ENCODE results near the gene ELMOD2.

ELMOD2 gene, protein sequence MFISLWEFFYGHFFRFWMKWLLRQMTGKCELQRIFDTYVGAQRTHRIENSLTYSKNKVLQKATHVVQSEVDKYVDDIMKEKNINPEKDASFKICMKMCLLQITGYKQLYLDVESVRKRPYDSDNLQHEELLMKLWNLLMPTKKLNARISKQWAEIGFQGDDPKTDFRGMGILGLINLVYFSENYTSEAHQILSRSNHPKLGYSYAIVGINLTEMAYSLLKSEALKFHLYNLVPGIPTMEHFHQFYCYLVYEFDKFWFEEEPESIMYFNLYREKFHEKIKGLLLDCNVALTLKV

DNA sequence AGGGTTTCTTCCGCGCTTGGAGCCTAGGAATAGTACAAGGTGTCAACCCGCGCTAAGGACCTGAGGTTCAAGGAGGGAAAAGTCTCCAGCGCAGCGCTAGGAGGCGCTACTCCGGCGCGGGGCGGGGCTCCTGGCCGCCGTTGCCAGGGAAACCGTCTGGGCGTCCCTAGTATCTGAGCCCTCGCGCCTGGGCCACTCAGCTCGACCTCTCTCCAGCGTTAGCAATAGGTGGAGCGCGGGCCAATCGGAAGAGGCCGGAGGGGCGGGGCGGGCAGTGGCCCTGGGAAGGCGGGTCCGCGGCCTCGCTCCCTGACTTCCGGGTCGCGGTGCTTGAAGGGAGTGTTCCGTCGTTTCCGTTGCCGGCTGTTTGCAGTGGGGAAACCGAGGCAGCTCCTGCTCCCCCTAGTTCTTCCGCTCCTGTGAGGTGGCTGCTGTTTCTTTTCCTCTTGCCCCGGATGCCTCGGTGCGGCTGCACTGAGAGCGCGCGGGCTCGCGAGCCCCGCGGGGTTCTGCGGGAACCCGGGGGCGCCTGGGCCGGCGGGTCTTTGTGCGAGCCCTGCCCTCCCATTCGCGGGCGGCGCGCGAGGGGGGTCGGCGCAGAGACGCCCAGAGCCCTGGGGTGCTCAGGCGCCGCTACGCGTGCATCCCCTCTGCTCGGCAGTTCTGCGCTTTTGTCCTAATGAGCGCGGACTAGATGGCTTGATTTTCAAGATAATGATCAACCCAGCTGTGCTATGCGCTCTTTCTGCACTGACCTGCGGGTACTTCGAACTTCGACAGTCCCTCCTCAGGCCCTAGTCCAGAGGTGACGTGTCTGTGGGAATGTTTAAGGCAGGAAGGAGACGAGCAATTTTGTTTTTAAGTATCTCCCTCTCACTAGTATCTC is at the start of gene ELMOD2:
ELMOD2 (plus strand) TSS at position 312 of the 886 bp plus-strand sequence. CDS start 1,261 bp downstream, outside the sequence.
- H3K9me3 ChIP-seq, result no peaks in the 10 kb centered on the region
- H3K27ac ChIP-seq, result peak within 1 kb of the TSS; percentile 88
- H3K4me1 ChIP-seq (ENCODE audit: control insufficient read depth in 1 of 2, insufficient read depth in 1 of 2, low read depth in 1 of 2, low read length in 1 of 2), result peaks cover 16% of the 10 kb centered on the region in 2 experiments
- H3K36me3 ChIP-seq, result peaks cover 9% of the 10 kb centered on the region
- peak within 1 kb of the TSS; percentile 93 to 97 for H3K4me3 ChIP-seq (ENCODE audit: low read depth in 1 of 2, low read length in 1 of 2)
- peak; percentile 92 for TF ChIP-seq CTCF (IDR thresholded peaks at IDR 0.05)
- no peaks in the 10 kb centered on the region for H3K27me3 ChIP-seq

GRCh38 chr4:140483445-140483844 is 40.5 kb upstream of the ELMOD2 start:
- H3K27me3 ChIP-seq, result no peaks in the 10 kb centered on the region
- no peaks in the 10 kb centered on the region for H3K4me1 ChIP-seq (ENCODE audit: control insufficient read depth in 1 of 2, insufficient read depth in 1 of 2, low read depth in 1 of 2, low read length in 1 of 2)
- H3K27ac ChIP-seq, result no peak overlapping the region
- no peaks in the 10 kb centered on the region for H3K9me3 ChIP-seq
- TF ChIP-seq CTCF (IDR thresholded peaks at IDR 0.05), result no peak
- no peaks in the 10 kb centered on the region for H3K36me3 ChIP-seq
- no peak overlapping the region for H3K4me3 ChIP-seq (ENCODE audit: low read depth in 1 of 2, low read length in 1 of 2)

DNA sequence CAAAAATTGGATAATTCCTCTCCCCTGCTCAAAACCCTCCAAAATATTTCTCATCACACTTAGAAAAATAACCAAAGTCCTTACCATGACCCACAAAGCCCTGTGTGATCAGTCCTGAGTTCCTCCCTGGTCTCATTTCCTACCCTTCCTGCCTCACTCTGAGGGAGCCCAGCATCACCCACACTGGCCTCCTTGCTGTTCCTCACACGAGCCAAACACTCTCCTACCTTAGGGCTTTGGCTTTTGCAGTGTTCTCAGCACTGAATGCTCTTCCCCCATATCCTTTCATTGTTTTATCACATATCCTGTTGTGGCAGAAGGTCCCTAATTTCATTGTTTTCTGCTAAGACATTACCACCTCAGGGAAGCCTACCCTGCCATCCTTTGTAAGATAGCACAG is 38.0 kb upstream of the ELMOD2 start:
- Histone ChIP-seq H3K4me3 (ENCODE audit: low read depth in 1 of 2, low read length in 1 of 2) (no peak overlapping the region), H3K27me3 (no peaks in the 10 kb centered on the region), H3K4me1 (ENCODE audit: control insufficient read depth in 1 of 2, insufficient read depth in 1 of 2, low read depth in 1 of 2, low read length in 1 of 2) (no peaks in the 10 kb centered on the region), H3K36me3 (no peaks in the 10 kb centered on the region), H3K9me3 (no peaks in the 10 kb centered on the region), H3K27ac (no peak overlapping the region)
- TF ChIP-seq CTCF (IDR thresholded peaks at IDR 0.05), result no peak

DNA sequence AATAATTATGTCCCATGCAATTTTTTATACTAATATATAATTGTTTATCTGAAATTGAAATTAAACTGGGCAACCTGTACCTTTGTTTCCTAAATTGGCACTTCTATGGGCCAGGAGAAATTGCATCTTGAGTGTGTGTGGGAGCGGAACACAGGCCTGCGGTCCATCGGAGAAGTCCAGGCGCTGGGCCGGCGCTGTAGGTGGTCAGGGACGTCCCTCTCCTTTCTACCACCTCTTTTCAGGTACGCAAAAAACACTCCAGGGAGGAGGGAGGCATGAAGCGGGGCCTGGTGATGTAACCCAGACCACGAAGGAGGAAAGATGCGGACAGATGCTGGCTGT is 26.6 kb upstream of the ELMOD2 start:
- Histone ChIP-seq H3K27me3 (peaks cover 80% of the 10 kb centered on the region), H3K4me1 (ENCODE audit: control insufficient read depth in 1 of 2, insufficient read depth in 1 of 2, low read depth in 1 of 2, low read length in 1 of 2) (peaks cover 0 to 7% of the 10 kb centered on the region in 2 experiments), H3K36me3 (no peaks in the 10 kb centered on the region), H3K4me3 (ENCODE audit: low read depth in 1 of 2, low read length in 1 of 2) (no peak overlapping the region), H3K9me3 (no peaks in the 10 kb centered on the region), H3K27ac (no peak overlapping the region)
- no peak for TF ChIP-seq CTCF (IDR thresholded peaks at IDR 0.05)

DNA sequence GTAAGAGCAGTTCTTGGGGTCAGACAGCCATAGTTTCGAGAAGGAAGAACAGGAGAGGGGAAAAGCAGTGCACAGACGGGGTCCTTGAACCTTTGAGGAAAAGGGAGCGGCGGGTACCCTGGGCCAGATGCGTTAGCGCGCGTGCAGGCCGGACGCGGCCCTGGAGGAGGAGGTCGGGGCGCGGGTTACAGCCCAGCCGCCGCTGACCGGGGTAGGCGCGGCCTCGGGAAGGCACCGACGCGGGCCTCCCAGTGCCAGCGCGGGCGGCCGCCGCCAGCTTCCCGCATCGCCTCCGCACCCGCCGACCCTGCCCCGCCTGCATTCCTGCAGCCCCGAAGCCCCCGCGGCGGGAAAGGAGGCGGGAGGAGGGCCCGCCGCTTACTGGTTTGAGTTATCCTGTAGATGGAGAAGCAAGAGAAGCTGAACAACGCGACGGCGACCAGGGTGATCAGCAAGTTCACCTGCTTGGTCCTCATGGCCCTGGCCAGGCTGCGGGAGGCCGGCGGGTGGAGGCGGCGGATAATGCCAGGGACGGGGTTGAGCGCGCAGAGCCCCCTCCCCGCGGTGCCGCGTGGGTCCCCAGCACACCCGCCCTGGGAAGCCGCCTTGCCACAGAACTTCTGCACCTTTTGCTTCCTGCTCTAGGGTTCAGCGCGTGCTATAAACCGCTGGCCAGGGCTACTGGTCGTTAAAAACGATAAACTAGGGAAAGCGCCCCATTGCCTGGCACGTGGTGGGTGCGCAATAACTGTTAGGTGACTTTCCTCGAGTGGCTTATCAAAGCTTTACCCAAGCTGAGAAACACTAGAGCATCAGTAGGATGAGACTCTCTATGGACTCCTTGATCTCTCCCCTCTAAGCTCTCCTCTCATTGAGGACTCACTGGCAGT is 26.0 kb upstream of the ELMOD2 start, which contains the start of gene MGAT4D:
MGAT4D (minus strand) TSS at position 547 of the 890 bp plus-strand sequence; CDS start at position 476, 71 bp downstream.
- TF ChIP-seq CTCF (IDR thresholded peaks at IDR 0.05), result no peak
- no peaks in the 10 kb centered on the region for H3K36me3 ChIP-seq
- H3K4me3 ChIP-seq (ENCODE audit: low read depth in 1 of 2, low read length in 1 of 2), result no peak within 1 kb of the TSS
- H3K27ac ChIP-seq, result no peak within 1 kb of the TSS
- H3K9me3 ChIP-seq, result no peaks in the 10 kb centered on the region
- peaks cover 87% of the 10 kb centered on the region for H3K27me3 ChIP-seq
- H3K4me1 ChIP-seq (ENCODE audit: control insufficient read depth in 1 of 2, insufficient read depth in 1 of 2, low read depth in 1 of 2, low read length in 1 of 2), result peaks cover 0 to 7% of the 10 kb centered on the region in 2 experiments
